ENCODE results near the gene COL6A6.
"Not testable (repeated sequence)": the region's sequence is repeated elsewhere in the genome, so short reads cannot be mapped to it uniquely, and the experiment has no call there.

Gene COL6A6

GRCh38 chr3:130539005-130539404 is 22.0 kb downstream of the COL6A6 start:
- DNase-seq, result no peak

- no peak for DNase-seq
Measured at GRCh38 chr3:130543322-130543721, 26.3 kb downstream of the COL6A6 start.

- no peak for DNase-seq
Measured at GRCh38 chr3:130546920-130547679, 30.1 kb downstream of the COL6A6 start.

GRCh38 chr3:130547680-130548065 is 30.7 kb downstream of the COL6A6 start:
- DNase-seq, result not testable (repeated sequence)

- no peak for DNase-seq
Measured at GRCh38 chr3:130548356-130548755, 31.4 kb downstream of the COL6A6 start.

GRCh38 chr3:130557336-130558035 is 40.5 kb downstream of the COL6A6 start:
- DNase-seq, result no peak

- no peak for DNase-seq
Measured at GRCh38 chr3:130558366-130558765, 41.4 kb downstream of the COL6A6 start.

GRCh38 chr3:130565224-130565623 is 48.2 kb downstream of the COL6A6 start:
- DNase-seq, result no peak
